GM13976 (cell line): Measurements from ENCODE around the gene PKP4.

ENCODE experiments used
- DNase-seq: peaks from one replicate; pipeline ENCODE4 v3.0.0; 2012; ENCODE audit warnings: low spot score
- CTCF ChIP-seq: IDR thresholded peaks from 2 replicates; pipeline ENCODE4 v1.5.1; 2012; ENCODE audit warnings: borderline replicate concordance, mild to moderate bottlenecking; ENCODE audit not compliant: insufficient read depth; ENCODE audit errors: extremely low read depth, missing control alignments, control extremely low read depth
- in situ Hi-C: fragments of 300-500 bp; cut with MboI; formaldehyde crosslinking; loops from one replicate; pipeline ENCODE4 v1.12.0; 2022; ENCODE audit warnings: low sequenced_read_pairs, mixed read lengths, inconsistent platforms; ENCODE audit not compliant: unreplicated experiment

PKP4 gene

GRCh38 chr2:158686210-158686691, 229.5 kb downstream of the PKP4 start:
- in situ Hi-C loops, result no loop called here
- no peak for TF ChIP-seq CTCF
- no peak for DNase-seq

DNA sequence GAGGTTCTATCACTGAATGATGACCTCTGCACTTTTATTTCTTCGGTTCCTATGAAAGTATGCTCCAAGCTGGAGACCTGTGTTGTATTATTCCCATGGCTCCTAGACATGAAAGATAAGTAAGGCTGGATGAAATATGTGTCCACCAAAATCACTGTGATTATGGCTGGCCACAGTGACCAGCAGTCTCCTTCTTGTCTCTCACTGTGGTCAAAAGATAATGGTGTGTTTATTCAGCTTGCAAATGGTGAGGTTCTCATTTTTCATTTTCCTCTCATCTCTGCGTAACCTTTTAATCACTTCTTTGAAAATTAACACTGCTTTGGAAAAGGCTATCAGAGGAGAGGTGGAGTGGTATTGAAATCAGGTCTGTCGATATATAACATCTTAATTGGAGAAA, 230.6 kb downstream of the PKP4 start:
- TF ChIP-seq CTCF, result no peak
- no peak for DNase-seq
- in situ Hi-C loops, result no loop called here

DNA sequence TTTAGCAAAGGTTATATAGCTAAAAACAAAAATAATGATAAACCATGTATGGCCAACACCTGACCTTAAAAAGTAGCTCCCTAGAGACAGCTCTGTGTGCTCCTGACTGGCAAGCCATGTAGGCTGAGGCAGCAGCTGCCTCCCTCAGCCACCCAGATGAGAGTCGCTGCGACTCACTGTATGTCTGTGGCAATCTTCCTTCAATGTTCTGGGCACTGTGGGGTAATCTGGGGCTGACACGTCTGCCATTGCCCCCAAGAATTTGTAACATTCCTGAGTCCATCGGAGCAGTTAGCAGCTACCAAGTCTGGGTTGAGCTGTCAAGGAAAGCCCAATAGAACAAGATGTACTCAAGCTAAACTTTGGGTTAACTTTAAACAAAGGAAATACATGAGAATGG, 232.0 kb downstream of the PKP4 start:
- TF ChIP-seq CTCF, result no peak
- in situ Hi-C loops, result no loop called here
- DNase-seq, result no peak

DNA sequence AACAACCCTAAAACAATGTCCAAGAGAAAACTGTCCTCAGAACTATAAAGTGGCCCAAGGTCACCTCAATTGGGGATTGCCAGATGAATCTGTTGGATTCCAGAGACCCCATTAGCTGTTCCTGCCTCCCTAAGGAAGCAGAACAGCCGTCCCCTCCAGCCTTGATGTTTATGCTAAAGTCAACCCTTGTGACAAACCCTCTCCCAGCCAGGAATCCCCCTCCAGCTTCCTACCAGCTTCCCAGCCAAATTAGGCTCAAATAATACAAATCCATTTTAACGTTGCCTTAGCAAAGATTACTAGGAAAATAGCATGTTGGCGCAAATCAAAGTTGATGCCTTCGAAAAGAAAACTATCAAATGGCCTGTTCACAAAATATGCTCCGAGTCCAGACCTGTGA, 232.6 kb downstream of the PKP4 start:
- in situ Hi-C loops, result no loop called here
- no peak for DNase-seq
- TF ChIP-seq CTCF, result no peak

DNA sequence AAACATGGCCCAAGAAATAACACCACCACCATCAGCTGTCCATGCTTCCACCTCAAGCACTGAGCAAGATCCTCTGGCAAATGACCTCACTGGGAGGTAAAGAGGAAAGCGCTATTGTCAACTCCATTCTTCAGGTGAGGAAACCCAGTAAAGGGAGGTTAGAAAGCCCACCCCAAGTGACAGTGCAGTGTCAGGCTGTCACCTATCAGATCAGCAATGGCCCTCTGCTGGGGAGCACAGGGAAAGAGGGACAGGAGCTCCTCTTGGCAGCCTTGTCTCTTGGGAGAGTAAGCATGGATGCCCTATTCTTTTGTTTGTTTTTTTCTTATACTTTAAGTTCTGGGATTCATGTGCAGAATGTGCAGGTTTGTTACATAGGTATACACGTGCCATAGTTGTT, 234.1 kb downstream of the PKP4 start:
- in situ Hi-C loops, result no loop called here
- no peak for TF ChIP-seq CTCF
- DNase-seq, result no peak

DNA sequence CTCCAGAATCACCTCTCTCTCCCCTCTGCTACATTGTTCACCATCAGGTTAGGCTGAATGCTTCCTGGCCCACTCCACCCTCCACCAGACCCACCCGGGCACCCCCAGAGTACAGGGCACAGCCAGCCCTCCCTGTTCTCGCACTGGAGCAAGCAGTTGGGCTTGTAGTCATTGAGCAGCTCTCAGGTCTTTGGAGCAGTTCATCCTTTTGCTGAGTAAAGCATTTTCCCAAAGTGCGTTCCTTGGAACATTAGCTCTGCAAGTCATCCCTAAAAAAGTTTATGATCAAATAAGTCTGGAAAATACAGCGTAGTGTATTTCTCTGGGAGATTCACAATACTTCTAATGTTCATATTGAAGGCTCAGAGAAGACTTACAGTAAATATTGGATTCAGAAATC, 234.9 kb downstream of the PKP4 start:
- DNase-seq, result no peak
- in situ Hi-C loops, result no loop called here
- TF ChIP-seq CTCF, result no peak

GRCh38 chr2:158692372-158693103, 235.8 kb downstream of the PKP4 start:
- DNase-seq, result no peak
- in situ Hi-C loops, result no loop called here
- TF ChIP-seq CTCF, result no peak
